Psoas muscle (tissue), 8 donors: ENCODE measurements around the gene HOMEZ. TPM values are rescaled to one million over a fixed set of nuclear protein-coding genes. Genes with fewer than 3 reads are reported as not detected.
A peak's percentile ranks its signal among the peaks of the same experiment; 100 is the strongest.

ENCODE experiments used
- ATAC-seq, 4 donors: fragments of 200-7000 bp; cut with Tn5 transposase; one replicate each; pipeline ENCODE4 v1.9.1; 2020; ENCODE audit warnings: moderate library complexity in 3 of 4, mild to moderate bottlenecking in 2 of 4
- DNase-seq, 2 donors: peaks; one replicate each; pipeline ENCODE4 v3.0.0-alpha.2; 2020
- H3K27ac ChIP-seq: fragments of 200-600 bp; one replicate; pipeline ENCODE4 v1.8.0; 2022
- H3K27me3 ChIP-seq, 3 donors: fragments of 200-600 bp in 1 of 3; one replicate each; pipeline versions ENCODE4 v1.6.1 to v1.8.0; 2013 to 2022; ENCODE audit warnings: low read length in 2 of 3, mild to moderate bottlenecking in 2 of 3, moderate library complexity in 1 of 3; ENCODE audit not compliant: insufficient read depth in 3 of 3
- H3K36me3 ChIP-seq, 2 donors: fragments of 200-600 bp in 1 of 2; one replicate each; pipeline versions ENCODE4 v1.6.1 to v1.8.0; 2013 to 2022; ENCODE audit warnings: low read depth in 1 of 2, mild to moderate bottlenecking in 1 of 2, moderate library complexity in 1 of 2; ENCODE audit not compliant: insufficient read depth in 1 of 2
- H3K4me1 ChIP-seq: fragments of 200-600 bp; one replicate; pipeline ENCODE4 v1.8.0; 2022
- H3K4me3 ChIP-seq: fragments of 200-600 bp; one replicate; pipeline ENCODE4 v1.8.0; 2022; ENCODE audit warnings: mild to moderate bottlenecking
- H3K9me3 ChIP-seq: fragments of 200-600 bp; one replicate; pipeline ENCODE4 v1.8.0; 2022
- WGBS, 3 donors: extraction: QIAGEN DNeasy Blood & Tissue Kit; methylation state at CpG; one replicate each; pipeline versions ENCODE4 v1.1.6 to v1.1.7; 2013; 5-methylcytosine and 5-hydroxymethylcytosine counted together
- intact Hi-C, 2 donors: fragments of 100-400 bp; cut with DNase I; formaldehyde crosslinking; loops; one replicate each; pipeline versions ENCODE4 v1.11.0 to v1.14.2; 2022
- polyA plus RNA-seq, 3 donors: library from polyadenylated mRNA; stranded (reverse); fragments of 200-250 nt; gene quantifications; one replicate each; pipeline ENCODE4 v1.2.3, GENCODE V29; 2013
- total RNA-seq, 4 donors: library from RNA; stranded (reverse); fragmentation: NEBNext Ultra II Directional in 2 of 4; extraction: Animal tissue kit (Norgen Biotek cat#: 25700) in 2 of 4; gene quantifications; one replicate each; pipeline versions ENCODE4 v1.2.1 to v1.2.4, GENCODE V29; 2021 to 2023
- TF ChIP-seq, protein P1 (sequence below): fragments of 200-600 bp; IDR thresholded peaks from one replicate; pipeline ENCODE4 v1.8.0; 2022; ENCODE audit warnings: antibody characterized with exemption
- donor health status: healthy with polysubstance abuse.
- donor health status: DM: no; HTN: no; CAD: no; lungs with moderate emphysema.
- donor health status: Bipolar disorder and iron deficiency.
- donor health status: healthy.
- donor health status: DM: yes; HTN: yes; CAD: no.
- donor health status: DM: no; HTN: no; CAD: no.
- donor health status: DM: no; HTN: no; CAD: no.
- donor health status: DM: yes; HTN: yes; CAD: no.

The HOMEZ gene
- total and polyA plus RNA-seq, 7 donors, result 3.5 to 13.4 (median 6.3) TPM

GRCh38 chr14:23324993-23325392 is 39.1 kb upstream of the HOMEZ start:
- peaks cover 15% of the 10 kb centered on the region for H3K4me1 ChIP-seq
- intact Hi-C loops, result loop anchor here (5.0 to 10.0 kb wide), 5 partner anchors 52 to 237 kb away; partner anchors contain the start of genes CMTM5 (in 1 of the 2), NGDN (in 1 of the 2), THTPA (in 1 of the 2) and ZFHX2 (in 1 of the 2)
- peaks cover 5 to 38% of the 10 kb centered on the region in 2 donors for H3K36me3 ChIP-seq
- DNase-seq, result no peak
- H3K27me3 ChIP-seq, result no peaks in the 10 kb centered on the region
- TF ChIP-seq, protein P1, sequence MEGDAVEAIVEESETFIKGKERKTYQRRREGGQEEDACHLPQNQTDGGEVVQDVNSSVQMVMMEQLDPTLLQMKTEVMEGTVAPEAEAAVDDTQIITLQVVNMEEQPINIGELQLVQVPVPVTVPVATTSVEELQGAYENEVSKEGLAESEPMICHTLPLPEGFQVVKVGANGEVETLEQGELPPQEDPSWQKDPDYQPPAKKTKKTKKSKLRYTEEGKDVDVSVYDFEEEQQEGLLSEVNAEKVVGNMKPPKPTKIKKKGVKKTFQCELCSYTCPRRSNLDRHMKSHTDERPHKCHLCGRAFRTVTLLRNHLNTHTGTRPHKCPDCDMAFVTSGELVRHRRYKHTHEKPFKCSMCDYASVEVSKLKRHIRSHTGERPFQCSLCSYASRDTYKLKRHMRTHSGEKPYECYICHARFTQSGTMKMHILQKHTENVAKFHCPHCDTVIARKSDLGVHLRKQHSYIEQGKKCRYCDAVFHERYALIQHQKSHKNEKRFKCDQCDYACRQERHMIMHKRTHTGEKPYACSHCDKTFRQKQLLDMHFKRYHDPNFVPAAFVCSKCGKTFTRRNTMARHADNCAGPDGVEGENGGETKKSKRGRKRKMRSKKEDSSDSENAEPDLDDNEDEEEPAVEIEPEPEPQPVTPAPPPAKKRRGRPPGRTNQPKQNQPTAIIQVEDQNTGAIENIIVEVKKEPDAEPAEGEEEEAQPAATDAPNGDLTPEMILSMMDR, result no peak
- WGBS, 3 donors, result 68 to 78% (median 70%) methylated on average over 7 of the region's 7 CpGs
- no peak for ATAC-seq
- H3K27ac ChIP-seq, result no peak overlapping the region
- no peak overlapping the region for H3K4me3 ChIP-seq
- H3K9me3 ChIP-seq, result no peaks in the 10 kb centered on the region

DNA sequence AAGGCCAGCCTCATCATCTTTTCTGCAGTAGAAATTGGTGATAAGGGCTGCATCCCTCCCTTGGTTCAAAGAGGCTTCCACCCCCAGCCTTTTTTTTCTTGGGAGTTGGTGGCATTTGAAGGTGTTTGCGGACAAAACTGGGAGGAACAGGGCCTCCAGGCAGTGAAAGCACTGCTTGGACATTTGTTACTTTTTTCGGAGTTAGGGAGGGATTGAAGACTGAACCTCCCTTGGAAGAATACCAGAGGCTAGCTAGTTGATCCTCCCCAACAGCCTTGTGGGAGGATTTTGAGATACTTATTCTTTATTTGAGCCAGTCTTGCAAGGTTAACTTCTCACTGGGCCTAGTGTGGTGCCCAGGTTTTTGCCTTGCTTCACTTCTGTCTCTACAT is 38.5 kb upstream of the HOMEZ start:
- no peak for ATAC-seq
- H3K4me1 ChIP-seq, result peaks cover 15% of the 10 kb centered on the region
- WGBS, 3 donors, result 65 to 84% (median 69%) methylated on average over 2 of the region's 2 CpGs
- no peak for DNase-seq
- H3K9me3 ChIP-seq, result no peaks in the 10 kb centered on the region
- TF ChIP-seq, protein P1, result no peak
- H3K4me3 ChIP-seq, result no peak overlapping the region
- no peak overlapping the region for H3K27ac ChIP-seq
- H3K27me3 ChIP-seq, result no peaks in the 10 kb centered on the region
- intact Hi-C loops, result loop anchor here in 1 of 2 donors (5.0 to 10.0 kb wide), 2 partner anchors 143 to 230 kb away; partner anchors contain the start of genes NGDN, THTPA and ZFHX2
- H3K36me3 ChIP-seq, result peaks cover 5 to 38% of the 10 kb centered on the region in 2 donors

- WGBS, 3 donors, result 84 to 89% (median 84%) methylated on average over 18 of the region's 18 CpGs
- no peak for ATAC-seq
- TF ChIP-seq, protein P1, result no peak
Measured at GRCh38 chr14:23323838-23324454, 38.0 kb upstream of the HOMEZ start.

GRCh38 chr14:23322568-23323517 is 36.9 kb upstream of the HOMEZ start:
- peaks cover 15% of the 10 kb centered on the region for H3K4me1 ChIP-seq
- H3K4me3 ChIP-seq, result peak overlapping the region; percentile 98
- H3K27ac ChIP-seq, result peak overlapping the region; percentile 97
- ATAC-seq (no peak), DNase-seq (no peak)
- whole genome bisulfite sequencing, 3 donors, result 46 to 50% (median 48%) methylated on average over 10 of the region's 10 CpGs
- no peaks in the 10 kb centered on the region for H3K9me3 ChIP-seq
- intact Hi-C loops, result loop anchor here in 1 of 2 donors (5.0 to 10.0 kb wide), 2 partner anchors 144 to 232 kb away; partner anchors contain the start of genes NGDN, THTPA and ZFHX2
- no peaks in the 10 kb centered on the region for H3K27me3 ChIP-seq
- TF ChIP-seq, protein P1, result no peak
- H3K36me3 ChIP-seq, result peaks cover 5 to 38% of the 10 kb centered on the region in 2 donors

More at GRCh38 chr14:23323838-23324454, 38.0 kb upstream of the HOMEZ start:
- no peak for DNase-seq
- H3K27ac ChIP-seq, result no peak overlapping the region
- peaks cover 15% of the 10 kb centered on the region for H3K4me1 ChIP-seq
- H3K9me3 ChIP-seq, result no peaks in the 10 kb centered on the region
- intact Hi-C loops, result loop anchor here in 1 of 2 donors (5.0 to 10.0 kb wide), 2 partner anchors 143 to 231 kb away; partner anchors contain the start of genes NGDN, THTPA and ZFHX2
- no peak overlapping the region for H3K4me3 ChIP-seq
- peaks cover 5 to 38% of the 10 kb centered on the region in 2 donors for H3K36me3 ChIP-seq
- H3K27me3 ChIP-seq, result no peaks in the 10 kb centered on the region
